Muscle layer of duodenum (tissue), 2 donors: Measurements from ENCODE around the gene DCLK1.
"Not testable (repeated sequence)": the region's sequence is repeated elsewhere in the genome, so short reads cannot be mapped to it uniquely, and the experiment has no call there.

Experiments used
- H3K27ac ChIP-seq: one replicate; pipeline ENCODE4 v1.7.0; 2013; ENCODE audit warnings: mild to moderate bottlenecking, low read length
- H3K27me3 ChIP-seq: one replicate; pipeline ENCODE4 v1.7.0; 2013; ENCODE audit warnings: low read depth, mild to moderate bottlenecking, control low read depth, low read length
- H3K36me3 ChIP-seq, 2 donors: one replicate each; pipeline ENCODE4 v1.7.0; 2013; ENCODE audit warnings: low read length in 2 of 2, control low read depth in 1 of 2, mild to moderate bottlenecking in 1 of 2; ENCODE audit not compliant: insufficient read depth in 2 of 2, control insufficient read depth in 1 of 2
- H3K4me1 ChIP-seq, 2 donors: one replicate each; pipeline ENCODE4 v1.7.0; 2013; ENCODE audit warnings: low read length in 2 of 2, mild to moderate bottlenecking in 2 of 2, control low read depth in 1 of 2, moderate library complexity in 1 of 2; ENCODE audit not compliant: insufficient read depth in 2 of 2, control insufficient read depth in 1 of 2
- H3K4me3 ChIP-seq, 2 donors: one replicate each; pipeline ENCODE4 v1.7.0; 2013; ENCODE audit warnings: low read length in 2 of 2, low read depth in 1 of 2, mild to moderate bottlenecking in 1 of 2
- H3K9me3 ChIP-seq, 2 donors: one replicate each; pipeline ENCODE4 v1.7.0; 2013; ENCODE audit warnings: low read length in 2 of 2, control low read depth in 1 of 2, mild to moderate bottlenecking in 1 of 2; ENCODE audit not compliant: control insufficient read depth in 1 of 2
- donor health status: healthy.

DCLK1 gene

GRCh38 chr13:35996360-35996759 lies 134.8 kb downstream of the DCLK1 start:
- H3K4me1 ChIP-seq = peaks cover 0 to 5% of the 10 kb centered on the region in 2 donors
- no peaks in the 10 kb centered on the region for H3K27me3 ChIP-seq
- H3K4me3 ChIP-seq = no peak overlapping the region
- H3K9me3 ChIP-seq = no peaks in the 10 kb centered on the region
- no peaks in the 10 kb centered on the region for H3K36me3 ChIP-seq
- no peak overlapping the region for H3K27ac ChIP-seq

- H3K27me3 ChIP-seq = no peaks in the 10 kb centered on the region
- no peak overlapping the region for H3K27ac ChIP-seq
- no peaks in the 10 kb centered on the region for H3K9me3 ChIP-seq
- H3K36me3 ChIP-seq = no peaks in the 10 kb centered on the region
- peaks cover 0 to 5% of the 10 kb centered on the region in 2 donors for H3K4me1 ChIP-seq
- no peak overlapping the region for H3K4me3 ChIP-seq
Measured at GRCh38 chr13:35995136-35995535, 136.0 kb downstream of the DCLK1 start.

- no peak overlapping the region for H3K27ac ChIP-seq
- H3K9me3 ChIP-seq = no peaks in the 10 kb centered on the region
- no peak overlapping the region for H3K4me3 ChIP-seq
Measured at GRCh38 chr13:35994131-35994966, 136.8 kb downstream of the DCLK1 start.

GRCh38 chr13:35993686-35994085 lies 137.5 kb downstream of the DCLK1 start:
- H3K27me3 ChIP-seq = no peaks in the 10 kb centered on the region
- no peaks in the 10 kb centered on the region for H3K9me3 ChIP-seq
- H3K36me3 ChIP-seq = no peaks in the 10 kb centered on the region
- H3K4me3 ChIP-seq = no peak overlapping the region
- H3K27ac ChIP-seq = no peak overlapping the region
- H3K4me1 ChIP-seq = peaks cover 0 to 5% of the 10 kb centered on the region in 2 donors

More at GRCh38 chr13:35994131-35994966, 136.8 kb downstream of the DCLK1 start:
- Histone ChIP-seq H3K4me1 (peaks cover 0 to 5% of the 10 kb centered on the region in 2 donors), H3K27me3 (no peaks in the 10 kb centered on the region), H3K36me3 (no peaks in the 10 kb centered on the region)

GRCh38 chr13:35992964-35993363 lies 138.2 kb downstream of the DCLK1 start:
- Histone ChIP-seq H3K27me3 (no peaks in the 10 kb centered on the region), H3K4me3 (no peak overlapping the region), H3K4me1 (peaks cover 0 to 5% of the 10 kb centered on the region in 2 donors), H3K36me3 (no peaks in the 10 kb centered on the region), H3K27ac (no peak overlapping the region), H3K9me3 (no peaks in the 10 kb centered on the region)

GRCh38 chr13:35990196-35990595 lies 141.0 kb downstream of the DCLK1 start:
- Histone ChIP-seq H3K9me3 (no peaks in the 10 kb centered on the region), H3K4me1 (peaks cover 0 to 5% of the 10 kb centered on the region in 2 donors), H3K27ac (no peak overlapping the region), H3K27me3 (no peaks in the 10 kb centered on the region), H3K36me3 (no peaks in the 10 kb centered on the region), H3K4me3 (no peak overlapping the region)

GRCh38 chr13:35988648-35989081 lies 142.5 kb downstream of the DCLK1 start:
- Histone ChIP-seq H3K27me3 (no peaks in the 10 kb centered on the region), H3K4me3 (no peak overlapping the region), H3K27ac (no peak overlapping the region), H3K9me3 (no peaks in the 10 kb centered on the region), H3K4me1 (no peaks in the 10 kb centered on the region), H3K36me3 (no peaks in the 10 kb centered on the region)

GRCh38 chr13:35987572-35988513 lies 143.3 kb downstream of the DCLK1 start:
- Histone ChIP-seq H3K9me3 (no peaks in the 10 kb centered on the region), H3K36me3 (no peaks in the 10 kb centered on the region), H3K27me3 (no peaks in the 10 kb centered on the region), H3K4me3 (no peak overlapping the region), H3K4me1 (no peaks in the 10 kb centered on the region), H3K27ac (no peak overlapping the region)

GRCh38 chr13:35984776-35985453 lies 146.3 kb downstream of the DCLK1 start:
- no peaks in the 10 kb centered on the region for H3K27me3 ChIP-seq
- H3K36me3 ChIP-seq = no peaks in the 10 kb centered on the region
- no peaks in the 10 kb centered on the region for H3K9me3 ChIP-seq
- H3K4me1 ChIP-seq = no peaks in the 10 kb centered on the region
- no peak overlapping the region for H3K27ac ChIP-seq
- H3K4me3 ChIP-seq = no peak overlapping the region

GRCh38 chr13:35984287-35984686 lies 146.9 kb downstream of the DCLK1 start:
- Histone ChIP-seq H3K36me3 (no peaks in the 10 kb centered on the region), H3K27me3 (no peaks in the 10 kb centered on the region), H3K27ac (no peak overlapping the region), H3K9me3 (no peaks in the 10 kb centered on the region), H3K4me1 (peaks cover 0 to 4% of the 10 kb centered on the region in 2 donors), H3K4me3 (no peak overlapping the region)

GRCh38 chr13:35983703-35984102 lies 147.5 kb downstream of the DCLK1 start:
- H3K27me3 ChIP-seq, H3K4me1 ChIP-seq, H3K36me3 ChIP-seq, H3K9me3 ChIP-seq, H3K4me3 ChIP-seq, H3K27ac ChIP-seq: not testable (repeated sequence)
